ENCODE results near the gene LEUTX.
"Not testable (repeated sequence)": the region's sequence is repeated elsewhere in the genome, so short reads cannot be mapped to it uniquely, and the experiment has no call there.

LEUTX gene

GRCh38 chr19:39788244-39788643 is 9.6 kb downstream of the LEUTX start:
- DNase-seq: no peak

- DNase-seq: peak; percentile 73
These were observed 14.4 kb downstream of the LEUTX start for GRCh38 chr19:39792999-39793546.

- no peak for DNase-seq
These were observed 16.3 kb downstream of the LEUTX start for GRCh38 chr19:39795001-39795400.

- no peak for DNase-seq
These were observed 17.4 kb downstream of the LEUTX start for GRCh38 chr19:39796000-39796498.

- no peak for DNase-seq
These were observed 18.4 kb downstream of the LEUTX start for GRCh38 chr19:39797083-39797482.

GRCh38 chr19:39802958-39803357 is 24.3 kb downstream of the LEUTX start:
- no peak for DNase-seq

GRCh38 chr19:39805104-39805503 is 26.4 kb downstream of the LEUTX start:
- no peak for DNase-seq

GRCh38 chr19:39807846-39808364 is 29.3 kb downstream of the LEUTX start:
- no peak for DNase-seq

- DNase-seq: not testable (repeated sequence)
These were observed 30.0 kb downstream of the LEUTX start for GRCh38 chr19:39808688-39809087.

- DNase-seq: no peak
These were observed 30.7 kb downstream of the LEUTX start for GRCh38 chr19:39809368-39809767.

GRCh38 chr19:39810424-39810823 is 31.8 kb downstream of the LEUTX start:
- DNase-seq: no peak

GRCh38 chr19:39811064-39811463 is 32.4 kb downstream of the LEUTX start:
- DNase-seq: no peak

- no peak for DNase-seq
These were observed 34.8 kb downstream of the LEUTX start for GRCh38 chr19:39813264-39813993.

GRCh38 chr19:39814111-39814510 is 35.5 kb downstream of the LEUTX start:
- DNase-seq: not testable (repeated sequence)

- DNase-seq: no peak
These were observed 35.9 kb downstream of the LEUTX start for GRCh38 chr19:39814595-39814994.

GRCh38 chr19:39816287-39817048 is 37.8 kb downstream of the LEUTX start:
- DNase-seq: no peak

- no peak for DNase-seq
These were observed 39.4 kb downstream of the LEUTX start for GRCh38 chr19:39817888-39818561.

GRCh38 chr19:39818626-39819097 is 40.0 kb downstream of the LEUTX start:
- no peak for DNase-seq

- DNase-seq: no peak
These were observed 41.1 kb downstream of the LEUTX start for GRCh38 chr19:39819786-39820185.

- DNase-seq: no peak
These were observed 42.0 kb downstream of the LEUTX start for GRCh38 chr19:39820696-39821095.

- no peak for DNase-seq
These were observed 45.0 kb downstream of the LEUTX start for GRCh38 chr19:39823686-39824085.

GRCh38 chr19:39824143-39825092 is 45.8 kb downstream of the LEUTX start:
- DNase-seq: peak; percentile 93

Data from CD4-positive, alpha-beta T cell treated with Interleukin-10 for 1 hour (primary cell).